Duodenal mucosa (tissue), 2 donors: ENCODE results near the gene RGS10.
"Not testable (repeated sequence)": the region's sequence is repeated elsewhere in the genome, so short reads cannot be mapped to it uniquely, and the experiment has no call there.

Source experiments
- H3K27ac ChIP-seq: one replicate; pipeline ENCODE4 v1.7.0; 2013; ENCODE audit warnings: low read depth, low read length
- H3K27me3 ChIP-seq, 2 donors: one replicate each; pipeline ENCODE4 v1.7.0; 2013; ENCODE audit warnings: low read length in 2 of 2, control low read depth in 1 of 2; ENCODE audit not compliant: insufficient read depth in 2 of 2, control insufficient read depth in 1 of 2
- H3K36me3 ChIP-seq, 2 donors: one replicate each; pipeline ENCODE4 v1.7.0; 2013; ENCODE audit warnings: low read length in 2 of 2, control low read depth in 1 of 2; ENCODE audit not compliant: insufficient read depth in 2 of 2, control insufficient read depth in 1 of 2
- H3K4me1 ChIP-seq, 2 donors: one replicate each; pipeline ENCODE4 v1.7.0; 2013; ENCODE audit warnings: low read length in 2 of 2, control low read depth in 1 of 2; ENCODE audit not compliant: insufficient read depth in 2 of 2, control insufficient read depth in 1 of 2
- H3K4me3 ChIP-seq, 2 donors: one replicate each; pipeline ENCODE4 v1.7.0; 2013; ENCODE audit warnings: low read length in 2 of 2, low read depth in 1 of 2
- H3K9ac ChIP-seq, 2 donors: one replicate each; pipeline ENCODE4 v1.7.0; 2013; ENCODE audit warnings: low read length in 2 of 2, low read depth in 1 of 2
- H3K9me3 ChIP-seq, 2 donors: one replicate each; pipeline ENCODE4 v1.7.0; 2013; ENCODE audit warnings: low read length in 2 of 2, control low read depth in 1 of 2; ENCODE audit not compliant: control insufficient read depth in 1 of 2

RGS10 gene

DNA sequence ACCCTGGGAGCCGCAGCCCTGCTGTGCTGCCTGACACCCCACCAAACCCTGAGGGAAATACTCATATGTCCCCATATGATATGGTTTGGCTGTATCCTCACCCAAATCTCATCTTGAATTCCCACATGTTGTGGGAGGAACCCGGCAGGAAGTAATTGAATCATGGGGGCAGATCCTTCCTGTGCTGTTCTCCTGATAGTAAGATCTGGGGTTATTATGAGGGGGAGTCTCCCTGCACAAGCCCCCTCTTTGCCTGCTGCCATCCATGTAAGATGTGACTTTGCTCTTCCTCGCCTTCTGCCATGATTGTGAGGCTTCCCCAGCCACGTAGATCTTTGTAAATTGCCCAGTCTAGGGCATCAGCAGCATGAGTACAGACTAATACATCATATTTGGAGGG is 68.7 kb downstream of the RGS10 start:
- Histone ChIP-seq H3K27ac (no peak overlapping the region), H3K4me3 (no peak overlapping the region), H3K36me3 (no peaks in the 10 kb centered on the region), H3K9ac (no peak overlapping the region), H3K9me3 (no peaks in the 10 kb centered on the region), H3K4me1 (peaks cover 0 to 2% of the 10 kb centered on the region in 2 donors), H3K27me3 (no peaks in the 10 kb centered on the region)

DNA sequence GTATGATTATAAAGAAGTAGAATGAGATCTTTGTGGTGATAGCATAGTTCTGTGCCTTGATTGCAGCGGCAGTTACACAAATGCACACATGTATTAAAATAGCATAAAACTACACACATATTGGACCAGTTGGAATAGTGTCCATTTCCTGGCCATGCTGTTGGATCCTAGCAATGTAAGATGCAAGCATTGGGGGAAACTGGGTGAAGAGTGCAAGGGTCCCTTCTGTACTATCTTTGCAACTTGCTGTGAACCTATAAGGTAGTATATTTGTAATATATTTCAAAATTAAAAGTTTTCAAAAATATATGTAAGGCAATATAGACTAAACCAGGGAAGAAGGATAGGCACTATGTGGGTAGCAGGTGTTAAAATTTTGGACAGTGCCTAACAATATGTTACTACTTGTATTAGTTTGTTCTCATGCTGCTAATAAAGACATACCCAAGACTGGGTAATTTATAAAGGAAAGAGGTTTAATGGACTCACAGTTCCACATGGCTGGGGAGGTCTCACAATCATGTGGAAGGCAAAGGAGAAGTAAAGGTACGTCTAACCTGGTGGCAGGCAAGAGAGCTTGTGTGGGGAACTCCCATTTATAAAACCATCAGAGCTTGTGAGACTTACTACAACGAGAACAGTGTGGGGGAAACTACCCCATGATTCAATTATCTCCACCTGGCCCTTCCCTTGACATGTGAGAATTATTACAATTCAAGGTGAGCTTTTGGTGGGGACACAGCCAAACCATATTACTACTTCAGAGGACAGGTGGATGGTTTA is 71.4 kb downstream of the RGS10 start:
- H3K4me3 ChIP-seq, result no peak overlapping the region

DNA sequence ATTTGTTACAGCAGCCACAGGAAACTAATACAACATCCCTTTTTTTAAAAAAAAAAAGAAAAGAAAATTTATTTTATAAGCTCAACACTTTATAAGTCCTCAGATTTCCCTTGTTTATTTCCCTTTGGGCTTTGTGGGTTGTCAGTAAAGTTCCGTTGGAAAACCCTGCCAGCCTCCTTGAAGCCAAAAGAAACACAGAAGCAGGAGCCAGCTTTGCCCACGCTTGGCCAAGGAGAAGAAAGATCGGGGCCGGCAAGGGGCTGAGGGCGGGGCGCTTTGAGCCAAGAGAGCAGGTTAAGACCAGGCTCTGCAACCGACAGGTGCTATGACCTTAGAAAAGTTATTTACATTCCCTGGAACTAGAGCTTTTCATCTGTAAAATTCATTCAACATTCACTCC is 72.7 kb downstream of the RGS10 start:
- no peaks in the 10 kb centered on the region for H3K36me3 ChIP-seq
- H3K9me3 ChIP-seq, result no peaks in the 10 kb centered on the region
- peaks cover 0 to 2% of the 10 kb centered on the region in 2 donors for H3K4me1 ChIP-seq
- H3K27ac ChIP-seq, result no peak overlapping the region
- no peak overlapping the region for H3K4me3 ChIP-seq
- H3K9ac ChIP-seq, result no peak overlapping the region
- H3K27me3 ChIP-seq, result no peaks in the 10 kb centered on the region

More for the DNA sequence above, 71.4 kb downstream of the RGS10 start:
- Histone ChIP-seq H3K4me1 (peaks cover 0 to 2% of the 10 kb centered on the region in 2 donors), H3K9ac (no peak overlapping the region), H3K27ac (no peak overlapping the region), H3K9me3 (no peaks in the 10 kb centered on the region), H3K27me3 (no peaks in the 10 kb centered on the region), H3K36me3 (no peaks in the 10 kb centered on the region)

DNA sequence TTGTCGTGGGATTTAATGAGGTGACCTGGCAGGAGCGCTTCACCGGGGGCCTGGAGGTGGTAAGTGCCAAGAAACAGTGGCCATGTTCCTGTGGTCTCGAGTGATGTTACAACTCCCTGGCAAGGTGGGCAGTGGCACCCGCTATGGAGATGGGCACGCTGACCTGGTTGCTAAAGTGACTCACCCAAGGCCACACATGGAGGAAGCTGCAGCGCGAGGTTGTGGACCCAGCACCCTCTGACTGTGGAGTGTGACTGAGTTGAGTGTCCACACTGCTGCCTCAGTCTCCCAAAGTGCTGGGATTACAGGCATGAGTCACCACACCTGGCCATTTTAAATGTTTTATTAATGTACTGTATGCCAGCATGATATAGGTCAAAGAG is 73.2 kb downstream of the RGS10 start:
- Histone ChIP-seq H3K4me3 (no peak overlapping the region), H3K36me3 (no peaks in the 10 kb centered on the region), H3K4me1 (peaks cover 0 to 2% of the 10 kb centered on the region in 2 donors), H3K27ac (no peak overlapping the region), H3K9ac (no peak overlapping the region), H3K9me3 (no peaks in the 10 kb centered on the region), H3K27me3 (no peaks in the 10 kb centered on the region)

DNA sequence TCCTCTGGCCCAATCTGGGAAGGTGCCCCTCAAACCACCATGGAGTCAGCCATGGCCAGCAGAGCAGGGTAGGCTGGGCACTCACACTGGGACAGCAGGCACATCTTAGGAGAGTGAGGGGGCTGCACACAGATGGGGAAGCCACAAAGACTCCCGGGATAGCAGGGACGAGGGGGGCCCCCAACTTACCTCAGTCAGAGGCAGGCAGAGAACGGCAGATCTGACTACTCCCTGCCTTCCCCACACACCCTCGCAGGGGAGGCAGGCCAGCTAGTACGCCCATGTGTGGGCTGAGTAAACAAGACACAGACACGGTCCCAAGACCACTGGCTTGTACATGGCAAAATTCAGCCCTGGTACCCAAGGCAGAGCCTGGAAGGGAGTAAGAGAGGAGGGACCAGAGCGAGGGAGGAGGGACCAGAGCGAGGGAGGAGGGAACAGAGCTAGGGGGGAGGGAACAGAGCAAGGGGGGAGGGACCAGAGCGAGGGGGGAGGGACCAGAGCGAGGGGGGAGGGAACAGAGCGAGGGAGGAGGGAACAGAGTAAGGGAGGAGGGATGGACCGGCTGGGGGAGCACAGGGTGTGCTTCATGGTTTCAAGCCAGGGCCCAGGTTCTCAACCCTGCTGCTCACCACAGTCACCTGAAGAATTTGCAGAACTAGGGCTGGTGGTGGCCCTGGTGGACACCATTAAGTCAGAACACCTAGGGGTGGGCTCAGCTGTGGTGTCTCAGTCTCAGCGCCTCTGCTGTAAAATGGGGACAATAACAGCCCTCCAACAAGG is 73.8 kb downstream of the RGS10 start:
- H3K9me3 ChIP-seq, result no peaks in the 10 kb centered on the region
- H3K27ac ChIP-seq, result no peak overlapping the region
- no peaks in the 10 kb centered on the region for H3K27me3 ChIP-seq
- H3K9ac ChIP-seq, result no peak overlapping the region
- H3K4me3 ChIP-seq, result no peak overlapping the region
- no peaks in the 10 kb centered on the region for H3K36me3 ChIP-seq
- peaks cover 0 to 2% of the 10 kb centered on the region in 2 donors for H3K4me1 ChIP-seq

DNA sequence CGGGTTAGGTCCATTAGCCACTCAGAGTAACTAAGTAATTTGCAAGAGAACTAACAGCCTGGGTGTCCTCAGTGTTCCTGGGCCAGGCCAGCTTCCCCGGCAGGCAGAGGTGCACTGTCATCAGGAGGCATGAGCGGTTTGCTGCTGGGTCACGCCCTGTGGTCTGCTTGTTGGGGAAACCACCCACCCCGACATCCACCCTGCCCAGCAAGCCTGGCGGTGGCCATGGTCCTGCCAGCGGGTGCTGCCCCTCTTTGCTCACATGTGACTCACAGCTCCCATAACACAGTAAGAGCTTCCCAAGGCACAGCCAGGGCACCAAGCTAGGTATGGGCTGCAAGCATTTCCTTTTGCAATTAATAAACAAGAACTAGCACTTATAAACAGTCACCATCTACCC is 75.9 kb downstream of the RGS10 start:
- Histone ChIP-seq H3K36me3 (no peaks in the 10 kb centered on the region), H3K27ac (no peak overlapping the region), H3K9ac (no peak overlapping the region), H3K4me1 (no peaks in the 10 kb centered on the region), H3K4me3 (no peak overlapping the region), H3K27me3 (no peaks in the 10 kb centered on the region), H3K9me3 (no peaks in the 10 kb centered on the region)

DNA sequence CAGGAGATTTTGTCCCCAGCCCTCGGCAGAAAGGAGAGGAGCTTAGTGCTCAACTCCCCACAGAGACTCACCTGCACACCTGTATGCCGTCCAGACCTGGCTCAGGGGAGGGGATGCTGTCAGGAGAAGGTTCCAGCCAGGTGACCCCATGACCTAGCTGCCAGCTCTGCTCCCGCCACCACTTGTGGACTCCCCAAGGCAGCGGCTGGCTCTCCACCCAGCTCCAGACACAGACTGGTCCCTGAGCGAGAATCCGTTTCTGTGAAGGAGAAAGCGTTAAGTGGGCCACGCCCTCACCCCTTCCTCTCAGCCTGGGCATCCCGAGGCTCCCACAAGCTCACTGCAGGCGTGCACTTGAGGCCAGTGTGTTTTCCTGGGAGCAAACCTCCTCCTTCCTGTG is 76.4 kb downstream of the RGS10 start:
- H3K27me3 ChIP-seq, result no peaks in the 10 kb centered on the region
- no peaks in the 10 kb centered on the region for H3K36me3 ChIP-seq
- H3K4me3 ChIP-seq, result no peak overlapping the region
- no peaks in the 10 kb centered on the region for H3K4me1 ChIP-seq
- H3K9me3 ChIP-seq, result no peaks in the 10 kb centered on the region
- H3K27ac ChIP-seq, result no peak overlapping the region
- no peak overlapping the region for H3K9ac ChIP-seq

DNA sequence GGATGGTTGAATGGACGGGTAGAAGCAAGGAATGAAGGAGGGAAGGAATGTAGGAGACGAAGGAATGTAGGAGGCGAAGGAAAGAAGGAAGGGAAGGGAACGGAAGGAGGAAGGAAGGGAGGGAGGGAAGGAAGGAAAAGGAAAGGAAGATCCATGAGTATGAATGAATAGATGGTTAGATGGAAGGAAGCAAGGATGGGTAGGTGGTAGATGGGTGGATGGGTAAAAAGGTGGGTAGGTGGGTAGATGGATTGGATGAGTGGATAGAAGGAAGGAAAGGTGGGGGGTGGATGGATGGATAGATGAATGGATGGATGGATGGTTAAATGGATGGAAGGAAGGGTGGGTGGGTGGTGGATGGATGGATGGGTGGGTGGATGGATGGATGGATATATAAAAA is 77.4 kb downstream of the RGS10 start:
- Histone ChIP-seq H3K4me3 (no peak overlapping the region), H3K27me3 (no peaks in the 10 kb centered on the region), H3K4me1 (no peaks in the 10 kb centered on the region), H3K27ac (no peak overlapping the region), H3K9me3 (no peaks in the 10 kb centered on the region), H3K36me3 (no peaks in the 10 kb centered on the region), H3K9ac (no peak overlapping the region)

DNA sequence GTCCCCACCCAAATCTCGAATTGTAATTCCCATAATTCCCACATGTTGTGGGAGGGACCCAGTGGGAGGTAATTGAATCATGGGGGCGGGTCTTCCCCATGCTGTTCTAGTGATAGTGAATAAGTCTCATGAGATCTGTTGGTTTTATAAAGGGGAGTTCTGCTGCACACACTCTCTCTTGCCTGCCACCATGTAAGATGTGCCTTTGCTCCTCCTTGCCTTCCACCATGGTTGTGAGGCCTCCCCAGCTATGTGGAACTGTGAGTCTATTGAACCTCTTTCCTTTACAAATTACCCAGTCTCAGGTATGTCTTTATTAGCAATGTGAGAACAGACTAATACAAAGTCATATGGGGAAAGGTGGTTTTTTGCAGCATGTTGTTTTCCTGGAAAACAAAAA is 79.3 kb downstream of the RGS10 start:
- not testable (repeated sequence) for H3K27me3 ChIP-seq, H3K36me3 ChIP-seq, H3K4me3 ChIP-seq, H3K9ac ChIP-seq, H3K27ac ChIP-seq, H3K9me3 ChIP-seq, H3K4me1 ChIP-seq

DNA sequence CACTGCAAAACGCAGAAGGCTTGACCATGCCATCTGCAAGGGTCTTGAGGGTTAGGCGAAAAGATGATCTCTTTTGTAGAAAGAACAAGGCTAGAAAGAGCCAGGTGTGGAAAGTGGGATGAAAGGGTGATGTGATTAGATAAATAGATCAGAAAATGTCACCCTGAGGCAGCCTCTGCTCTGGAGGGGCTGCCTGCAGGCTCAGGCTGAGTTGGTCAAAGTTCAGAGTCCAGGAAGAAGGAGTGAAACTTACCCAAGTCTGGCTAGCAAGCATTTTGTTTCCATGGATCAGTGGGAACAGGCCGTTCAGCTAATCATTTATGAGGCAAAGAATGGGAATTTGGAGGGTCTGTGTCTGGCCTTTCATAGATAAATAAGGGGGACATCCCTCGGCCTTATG is 79.7 kb downstream of the RGS10 start:
- no peaks in the 10 kb centered on the region for H3K36me3 ChIP-seq
- H3K9ac ChIP-seq, result no peak overlapping the region
- H3K9me3 ChIP-seq, result no peaks in the 10 kb centered on the region
- no peaks in the 10 kb centered on the region for H3K4me1 ChIP-seq
- H3K4me3 ChIP-seq, result no peak overlapping the region
- no peaks in the 10 kb centered on the region for H3K27me3 ChIP-seq
- no peak overlapping the region for H3K27ac ChIP-seq
